SK-N-SH (cell line): ENCODE results near the gene HS6ST1.
A peak's percentile ranks its signal among the peaks of the same experiment; 100 is the strongest.

ENCODE experiments used
- EP300 ChIP-seq, 2 experiments: IDR thresholded peaks; 2 replicates each; pipeline versions ENCODE4 v1.4.0 to v1.6.1; 2012; ENCODE audit warnings: borderline replicate concordance in 1 of 2, low read depth in 1 of 2, low read length in 1 of 2
- EZH2phosphoT487 ChIP-seq: fragments of 200-600 bp; sonication (generic); IDR thresholded peaks from 2 replicates; pipeline ENCODE4 v1.6.1; 2017; ENCODE audit warnings: low read depth, mixed run types, mild to moderate bottlenecking, antibody characterized with exemption, moderate library complexity, borderline replicate concordance
- RFX5 ChIP-seq: IDR thresholded peaks from 2 replicates; pipeline ENCODE4 v1.6.1; 2012; ENCODE audit warnings: mild to moderate bottlenecking, improper control_type of control experiment, low read length
- TAF1 ChIP-seq: IDR thresholded peaks from 2 replicates; pipeline ENCODE4 v1.6.1; 2012; ENCODE audit warnings: low read depth, mild to moderate bottlenecking, low read length, moderate library complexity, borderline replicate concordance
- TF ChIP-seq, protein P1 (sequence below): fragments of 200-600 bp; sonication (generic); IDR thresholded peaks from 2 replicates; pipeline ENCODE4 v1.6.1; 2017; ENCODE audit warnings: antibody characterized with exemption, mild to moderate bottlenecking, moderate library complexity

DNA sequence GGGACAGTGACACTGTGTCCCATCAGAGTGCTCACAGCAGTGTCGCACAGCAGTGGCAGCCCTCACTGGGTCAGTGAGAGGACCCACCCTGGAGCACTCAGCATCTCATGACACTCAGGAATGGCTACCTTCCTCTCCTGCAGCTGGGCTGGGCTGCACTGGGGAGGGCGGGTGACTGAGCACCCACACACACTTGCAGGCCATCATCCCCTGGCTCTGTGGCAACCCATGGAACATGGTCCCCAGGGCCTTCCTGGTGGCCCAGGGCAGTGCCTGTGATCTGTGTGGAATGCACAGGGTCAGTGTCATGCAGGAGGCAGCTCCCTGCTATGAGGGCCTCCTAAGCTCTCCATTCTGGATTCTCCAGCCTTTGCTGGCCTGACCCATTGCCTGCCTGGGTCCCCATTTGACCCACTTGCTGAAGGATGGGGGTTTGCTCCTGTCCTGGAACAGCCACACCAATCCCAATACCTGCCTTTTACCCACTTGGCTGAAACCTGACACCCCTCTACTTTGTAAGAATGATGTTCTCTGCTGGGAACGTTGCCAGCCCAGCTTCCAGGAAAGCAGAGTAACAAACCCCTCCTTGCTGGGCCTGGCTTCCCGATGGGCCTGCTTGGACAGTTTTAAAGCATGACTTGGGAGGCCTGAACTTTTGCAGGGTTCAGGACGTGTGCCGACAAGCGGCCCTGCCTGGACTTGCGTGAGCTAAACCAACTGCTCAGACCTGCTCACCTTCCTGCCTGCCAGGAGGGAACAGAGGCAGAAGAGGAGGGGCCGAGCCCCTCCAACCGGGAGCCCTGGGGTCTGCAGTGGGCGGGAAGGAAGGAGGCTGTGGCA is 13.7 kb downstream of the HS6ST1 start:
- TF ChIP-seq RFX5 (no peak), EZH2phosphoT487 (no peak), TAF1 (no peak), EP300 (IDR thresholded peaks at IDR 0.05; ENCODE audit: borderline replicate concordance in 1 of 2, low read depth in 1 of 2, low read length in 1 of 2) (peak in 1 of 2 experiments; percentile 19; a peak in 2 of 4 replicates)
- TF ChIP-seq, protein P1, sequence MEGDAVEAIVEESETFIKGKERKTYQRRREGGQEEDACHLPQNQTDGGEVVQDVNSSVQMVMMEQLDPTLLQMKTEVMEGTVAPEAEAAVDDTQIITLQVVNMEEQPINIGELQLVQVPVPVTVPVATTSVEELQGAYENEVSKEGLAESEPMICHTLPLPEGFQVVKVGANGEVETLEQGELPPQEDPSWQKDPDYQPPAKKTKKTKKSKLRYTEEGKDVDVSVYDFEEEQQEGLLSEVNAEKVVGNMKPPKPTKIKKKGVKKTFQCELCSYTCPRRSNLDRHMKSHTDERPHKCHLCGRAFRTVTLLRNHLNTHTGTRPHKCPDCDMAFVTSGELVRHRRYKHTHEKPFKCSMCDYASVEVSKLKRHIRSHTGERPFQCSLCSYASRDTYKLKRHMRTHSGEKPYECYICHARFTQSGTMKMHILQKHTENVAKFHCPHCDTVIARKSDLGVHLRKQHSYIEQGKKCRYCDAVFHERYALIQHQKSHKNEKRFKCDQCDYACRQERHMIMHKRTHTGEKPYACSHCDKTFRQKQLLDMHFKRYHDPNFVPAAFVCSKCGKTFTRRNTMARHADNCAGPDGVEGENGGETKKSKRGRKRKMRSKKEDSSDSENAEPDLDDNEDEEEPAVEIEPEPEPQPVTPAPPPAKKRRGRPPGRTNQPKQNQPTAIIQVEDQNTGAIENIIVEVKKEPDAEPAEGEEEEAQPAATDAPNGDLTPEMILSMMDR = no peak
